ENCODE results near the gene PTPDC1. TPM values are rescaled to one million over a fixed set of nuclear protein-coding genes. Genes with fewer than 3 reads are reported as not detected.

Gene PTPDC1
- polyA plus RNA-seq, 3 donors: 0.32 to 1.5 (median 0.95) TPM

GRCh38 chr9:94144394-94144793 lies 60.1 kb downstream of the PTPDC1 start:
- H3K4me2 ChIP-seq (replicated peaks; ENCODE audit: extremely low read depth, low read length, poor library complexity, severe bottlenecking): no peak overlapping the region
- H3K4me1 Mint-ChIP-seq: no peaks in the 10 kb centered on the region
- no peaks in the 10 kb centered on the region for H3K4me1 ChIP-seq (ENCODE audit: control insufficient read depth in 1 of 2, insufficient read depth in 2 of 2, low read length in 2 of 2)
- no peaks in the 10 kb centered on the region for H4K20me1 ChIP-seq (ENCODE audit: insufficient read depth, low read length)
- no peak for TF ChIP-seq CTCF (IDR thresholded peaks at IDR 0.05)
- no peaks in the 10 kb centered on the region for H3K27me3 ChIP-seq (ENCODE audit: control insufficient read depth in 2 of 2, insufficient read depth in 2 of 2, low read length in 2 of 2)
- H3K4me3 ChIP-seq (replicated peaks in 1 of 3; ENCODE audit: low read depth in 2 of 3, low read length in 3 of 3): no peak overlapping the region
- H3K79me2 ChIP-seq (ENCODE audit: insufficient read depth, low read length): no peaks in the 10 kb centered on the region
- H3K36me3 Mint-ChIP-seq: no peaks in the 10 kb centered on the region
- no peak for DNase-seq
- H2AFZ ChIP-seq (ENCODE audit: insufficient read depth, low read depth, low read length, poor library complexity, severe bottlenecking): no peak overlapping the region
- intact Hi-C loops (cut with micrococcal nuclease): no loop called here
- no peak overlapping the region for H3K27ac ChIP-seq (ENCODE audit: low read depth in 1 of 2, low read length in 2 of 2)
- H3K36me3 ChIP-seq (replicated peaks in 1 of 2; ENCODE audit: control insufficient read depth in 1 of 2, insufficient read depth in 2 of 2, low read length in 2 of 2): no peaks in the 10 kb centered on the region
- H3K9me3 Mint-ChIP-seq: no peaks in the 10 kb centered on the region
- H3K4me3 Mint-ChIP-seq: no peak overlapping the region
- no peak overlapping the region for H3K27ac Mint-ChIP-seq
- no peak overlapping the region for H3K9ac ChIP-seq (ENCODE audit: insufficient read depth, low read length, poor library complexity, severe bottlenecking)
- 94% methylated on average over 2 of the region's 2 CpGs for WGBS (ENCODE audit: insufficient coverage)
- peaks cover 0 to 2% (median 1%) of the 10 kb centered on the region in 3 donors for H3K27me3 Mint-ChIP-seq (ENCODE audit: low read depth in 3 of 3)
- H3K9me3 ChIP-seq (replicated peaks in 1 of 2; ENCODE audit: control insufficient read depth in 1 of 2, insufficient read depth in 1 of 2, low read length in 2 of 2): no peaks in the 10 kb centered on the region

- intact Hi-C loops (cut with micrococcal nuclease): no loop called here
- H3K4me3 Mint-ChIP-seq: no peak overlapping the region
- no peaks in the 10 kb centered on the region for H3K27me3 ChIP-seq (ENCODE audit: control insufficient read depth in 2 of 2, insufficient read depth in 2 of 2, low read length in 2 of 2)
Observed at GRCh38 chr9:94145640-94146039, 61.4 kb downstream of the PTPDC1 start.

More at GRCh38 chr9:94145640-94146039, 61.4 kb downstream of the PTPDC1 start:
- Mint-ChIP-seq H3K4me1 (no peaks in the 10 kb centered on the region), H3K36me3 (no peaks in the 10 kb centered on the region), H3K27ac (no peak overlapping the region), H3K9me3 (no peaks in the 10 kb centered on the region), H3K27me3 (ENCODE audit: low read depth in 3 of 3) (peaks cover 0 to 2% (median 1%) of the 10 kb centered on the region in 3 donors)
- Histone ChIP-seq H3K79me2 (ENCODE audit: insufficient read depth, low read length) (no peaks in the 10 kb centered on the region), H3K27ac (ENCODE audit: low read depth in 1 of 2, low read length in 2 of 2) (no peak overlapping the region), H3K4me3 (replicated peaks in 1 of 3; ENCODE audit: low read depth in 2 of 3, low read length in 3 of 3) (no peak overlapping the region), H4K20me1 (ENCODE audit: insufficient read depth, low read length) (no peaks in the 10 kb centered on the region), H3K4me2 (replicated peaks; ENCODE audit: extremely low read depth, low read length, poor library complexity, severe bottlenecking) (no peak overlapping the region), H2AFZ (ENCODE audit: insufficient read depth, low read depth, low read length, poor library complexity, severe bottlenecking) (no peak overlapping the region), H3K9me3 (replicated peaks in 1 of 2; ENCODE audit: control insufficient read depth in 1 of 2, insufficient read depth in 1 of 2, low read length in 2 of 2) (no peaks in the 10 kb centered on the region), H3K36me3 (replicated peaks in 1 of 2; ENCODE audit: control insufficient read depth in 1 of 2, insufficient read depth in 2 of 2, low read length in 2 of 2) (no peaks in the 10 kb centered on the region), H3K4me1 (ENCODE audit: control insufficient read depth in 1 of 2, insufficient read depth in 2 of 2, low read length in 2 of 2) (no peaks in the 10 kb centered on the region), H3K9ac (ENCODE audit: insufficient read depth, low read length, poor library complexity, severe bottlenecking) (no peak overlapping the region)
- DNase-seq: no peak
- 90% methylated on average over 4 of the region's 5 CpGs for WGBS (ENCODE audit: insufficient coverage)
- no peak for TF ChIP-seq CTCF (IDR thresholded peaks at IDR 0.05)
